Measurements from ENCODE around the gene MPND. TPM values are rescaled to one million over a fixed set of nuclear protein-coding genes. Genes with fewer than 3 reads are reported as not detected.

MPND gene
- total and polyA plus RNA-seq, 2 of the 13 experiments (the other 11 are each of a cell fraction or from before 2014, with no cell fraction given), result 10.8 to 15.8 TPM

DNA sequence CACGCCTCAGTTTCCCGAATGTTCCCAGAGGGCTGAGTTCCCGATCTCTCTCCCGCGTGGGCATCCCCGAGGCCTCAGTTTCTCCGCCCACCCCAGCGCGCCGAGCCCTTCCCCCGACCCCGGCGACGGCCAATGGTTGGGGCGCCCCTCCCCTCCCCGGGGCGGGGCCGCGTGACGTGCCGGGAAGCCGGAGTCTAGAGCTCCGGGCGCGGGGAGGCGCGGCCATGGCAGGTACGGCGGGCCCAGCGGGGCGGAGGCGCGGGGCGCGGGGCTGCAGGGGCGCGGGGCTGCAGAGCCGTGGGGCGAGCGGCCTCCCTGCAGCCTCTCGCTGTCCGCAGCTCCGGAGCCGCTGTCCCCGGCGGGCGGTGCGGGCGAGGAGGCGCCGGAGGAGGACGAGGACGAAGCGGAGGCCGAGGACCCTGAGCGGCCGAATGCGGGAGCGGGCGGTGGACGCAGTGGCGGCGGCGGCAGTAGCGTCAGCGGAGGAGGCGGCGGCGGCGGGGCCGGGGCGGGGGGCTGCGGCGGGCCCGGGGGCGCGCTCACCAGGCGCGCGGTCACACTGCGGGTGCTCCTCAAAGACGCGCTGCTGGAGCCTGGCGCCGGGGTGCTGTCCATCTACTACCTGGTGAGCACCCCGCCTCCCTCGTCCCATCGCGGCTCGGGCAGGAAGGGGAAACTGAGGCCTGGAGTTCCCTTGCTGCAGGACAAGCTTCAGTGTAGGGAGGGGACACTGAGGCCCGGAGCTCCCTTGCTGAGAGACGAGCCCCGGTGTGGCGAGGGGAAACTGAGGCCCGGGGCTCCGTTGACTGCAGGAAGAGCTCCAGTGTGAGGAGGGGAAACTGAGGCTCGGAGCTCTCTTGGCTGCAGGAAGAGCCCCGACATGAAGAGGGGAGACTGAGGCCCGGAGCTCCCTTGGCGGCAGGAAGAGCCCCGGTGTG, at the start of gene MPND (continued):
- TF ChIP-seq, protein P1, sequence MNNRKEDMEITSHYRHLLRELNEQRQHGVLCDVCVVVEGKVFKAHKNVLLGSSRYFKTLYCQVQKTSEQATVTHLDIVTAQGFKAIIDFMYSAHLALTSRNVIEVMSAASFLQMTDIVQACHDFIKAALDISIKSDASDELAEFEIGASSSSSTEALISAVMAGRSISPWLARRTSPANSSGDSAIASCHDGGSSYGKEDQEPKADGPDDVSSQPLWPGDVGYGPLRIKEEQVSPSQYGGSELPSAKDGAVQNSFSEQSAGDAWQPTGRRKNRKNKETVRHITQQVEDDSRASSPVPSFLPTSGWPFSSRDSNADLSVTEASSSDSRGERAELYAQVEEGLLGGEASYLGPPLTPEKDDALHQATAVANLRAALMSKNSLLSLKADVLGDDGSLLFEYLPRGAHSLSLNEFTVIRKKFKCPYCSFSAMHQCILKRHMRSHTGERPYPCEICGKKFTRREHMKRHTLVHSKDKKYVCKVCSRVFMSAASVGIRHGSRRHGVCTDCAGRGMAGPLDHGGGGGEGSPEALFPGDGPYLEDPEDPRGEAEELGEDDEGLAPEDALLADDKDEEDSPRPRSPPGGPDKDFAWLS (CRISPR knock-in tag; IDR thresholded peaks at IDR 0.05; ENCODE audit: borderline replicate concordance), result no peak
- TF ChIP-seq ZNF660 (CRISPR knock-in tag; IDR thresholded peaks at IDR 0.05; ENCODE audit: borderline replicate concordance, low read depth) (no peak), PHF21A (CRISPR knock-in tag; IDR thresholded peaks at IDR 0.05) (no peak), ZNF354B (CRISPR knock-in tag; IDR thresholded peaks at IDR 0.05) (no peak), ZBTB33 (CRISPR knock-in tag; IDR thresholded peaks at IDR 0.05) (0 out of 2 replicates have a peak, but pooled peaks have one; percentile 0), ZNF615 (CRISPR knock-in tag; IDR thresholded peaks at IDR 0.05; ENCODE audit: borderline replicate concordance) (no peak), RFX5 (IDR thresholded peaks at IDR 0.05; ENCODE audit: low read depth, low read length) (no peak), KIAA2018 (CRISPR knock-in tag; IDR thresholded peaks at IDR 0.05; ENCODE audit: borderline replicate concordance) (no peak), ZNF530 (CRISPR knock-in tag; IDR thresholded peaks at IDR 0.05; ENCODE audit: low read depth) (0 out of 2 replicates have a peak, but pooled peaks have one; percentile 23), ZNF7 (CRISPR knock-in tag; IDR thresholded peaks at IDR 0.05) (no peak), ZNF720 (CRISPR knock-in tag; IDR thresholded peaks at IDR 0.05) (no peak)
- TF ChIP-seq, protein P2, sequence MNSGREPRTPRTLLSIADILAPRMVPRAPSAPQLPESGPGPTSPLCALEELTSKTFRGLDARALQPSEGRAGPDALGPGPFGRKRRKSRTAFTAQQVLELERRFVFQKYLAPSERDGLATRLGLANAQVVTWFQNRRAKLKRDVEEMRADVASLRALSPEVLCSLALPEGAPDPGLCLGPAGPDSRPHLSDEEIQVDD (CRISPR knock-in tag; IDR thresholded peaks at IDR 0.05; ENCODE audit: borderline replicate concordance), result no peak
- TF ChIP-seq, protein P3, sequence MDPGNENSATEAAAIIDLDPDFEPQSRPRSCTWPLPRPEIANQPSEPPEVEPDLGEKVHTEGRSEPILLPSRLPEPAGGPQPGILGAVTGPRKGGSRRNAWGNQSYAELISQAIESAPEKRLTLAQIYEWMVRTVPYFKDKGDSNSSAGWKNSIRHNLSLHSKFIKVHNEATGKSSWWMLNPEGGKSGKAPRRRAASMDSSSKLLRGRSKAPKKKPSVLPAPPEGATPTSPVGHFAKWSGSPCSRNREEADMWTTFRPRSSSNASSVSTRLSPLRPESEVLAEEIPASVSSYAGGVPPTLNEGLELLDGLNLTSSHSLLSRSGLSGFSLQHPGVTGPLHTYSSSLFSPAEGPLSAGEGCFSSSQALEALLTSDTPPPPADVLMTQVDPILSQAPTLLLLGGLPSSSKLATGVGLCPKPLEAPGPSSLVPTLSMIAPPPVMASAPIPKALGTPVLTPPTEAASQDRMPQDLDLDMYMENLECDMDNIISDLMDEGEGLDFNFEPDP (CRISPR knock-in tag; conservative IDR thresholded peaks at IDR 0.05), result no peak

Measured in HepG2 (cell line).